Measurements from ENCODE around the gene ARL15.

Gene ARL15

GRCh38 chr5:53926026-53926425 is 384.3 kb downstream of the ARL15 start:
- DNase-seq, result no peak

GRCh38 chr5:53924392-53924791 is 386.0 kb downstream of the ARL15 start:
- DNase-seq, result no peak

- no peak for DNase-seq
Measured at GRCh38 chr5:53923961-53924360, 386.4 kb downstream of the ARL15 start.

GRCh38 chr5:53922508-53923498 is 387.6 kb downstream of the ARL15 start:
- peak; percentile 12 for DNase-seq

GRCh38 chr5:53917826-53918225 is 392.5 kb downstream of the ARL15 start:
- no peak for DNase-seq

- DNase-seq, result no peak
Measured at GRCh38 chr5:53917095-53917494, 393.3 kb downstream of the ARL15 start.

GRCh38 chr5:53915120-53915519 is 395.3 kb downstream of the ARL15 start:
- DNase-seq, result no peak

GRCh38 chr5:53913941-53914340 is 396.4 kb downstream of the ARL15 start:
- no peak for DNase-seq

GRCh38 chr5:53908757-53909156 is 401.6 kb downstream of the ARL15 start:
- DNase-seq, result no peak

- no peak for DNase-seq
Measured at GRCh38 chr5:53907827-53908226, 402.5 kb downstream of the ARL15 start.

- no peak for DNase-seq
Measured at GRCh38 chr5:53906736-53907135, 403.6 kb downstream of the ARL15 start.

- no peak for DNase-seq
Measured at GRCh38 chr5:53902296-53902907, 408.0 kb downstream of the ARL15 start.

GRCh38 chr5:53900677-53901076 is 409.7 kb downstream of the ARL15 start:
- no peak for DNase-seq

GRCh38 chr5:53895091-53895683 is 415.2 kb downstream of the ARL15 start:
- no peak for DNase-seq

- DNase-seq, result no peak
Measured at GRCh38 chr5:53893626-53894025, 416.7 kb downstream of the ARL15 start.

GRCh38 chr5:53892224-53892623 is 418.1 kb downstream of the ARL15 start:
- DNase-seq, result no peak

- DNase-seq, result no peak
Measured at GRCh38 chr5:53891159-53891558, 419.2 kb downstream of the ARL15 start.

- no peak for DNase-seq
Measured at GRCh38 chr5:53890490-53890889, 419.9 kb downstream of the ARL15 start.

GRCh38 chr5:53884844-53885243 is 425.5 kb downstream of the ARL15 start:
- no peak for DNase-seq

- DNase-seq, result no peak
Measured at GRCh38 chr5:53884417-53884816, 426.0 kb downstream of the ARL15 start.

GRCh38 chr5:53882676-53883031 is 427.7 kb downstream of the ARL15 start:
- no peak for DNase-seq

GRCh38 chr5:53882006-53882675 is 428.2 kb downstream of the ARL15 start:
- DNase-seq, result no peak

- DNase-seq, result no peak
Measured at GRCh38 chr5:53879708-53880323, 430.6 kb downstream of the ARL15 start.
